T1000 (cell line): Measurements from ENCODE around the gene RRP9.

Experiments used
- DNase-seq: peaks from one replicate; lab custom pipeline; 2025; ENCODE audit warnings: mixed read lengths; lab: John Stamatoyannopoulos, UW

RRP9 gene

GRCh38 chr3:51971350-51971749, 29.6 kb upstream of the RRP9 start:
- no peak for DNase-seq

DNA sequence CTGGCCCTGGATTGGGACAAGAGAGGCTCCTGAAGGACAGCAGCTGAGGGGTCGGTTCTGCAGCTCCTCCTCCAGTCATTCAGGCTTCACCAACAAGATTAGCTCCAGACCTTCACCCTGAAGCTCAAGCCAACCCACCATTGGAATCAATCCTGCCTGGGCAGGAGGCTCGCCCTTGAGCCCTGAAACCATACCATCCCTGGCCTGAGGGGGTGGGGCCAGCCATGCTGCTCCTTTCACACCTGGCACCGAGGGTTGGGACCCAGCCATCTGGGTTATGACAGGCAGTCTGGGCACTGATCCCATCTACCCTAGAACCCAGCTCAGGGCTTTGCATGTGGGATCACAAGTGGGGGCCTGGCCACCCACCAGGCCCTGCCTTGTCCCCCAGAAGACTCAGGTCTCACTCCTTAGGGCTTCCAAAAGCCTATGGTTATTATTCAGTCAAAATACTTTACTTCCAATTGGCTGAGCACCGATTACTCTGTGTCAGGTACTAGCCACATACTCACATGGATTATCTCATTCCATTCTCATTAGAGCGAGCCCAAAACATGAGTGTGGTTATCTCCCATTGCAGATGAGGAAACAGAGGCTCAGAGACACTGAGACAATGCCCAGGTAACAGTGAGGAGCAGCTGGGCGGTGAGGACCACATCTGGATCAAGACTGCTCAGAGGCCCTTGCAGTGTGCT, 29.0 kb upstream of the RRP9 start:
- no peak for DNase-seq

DNA sequence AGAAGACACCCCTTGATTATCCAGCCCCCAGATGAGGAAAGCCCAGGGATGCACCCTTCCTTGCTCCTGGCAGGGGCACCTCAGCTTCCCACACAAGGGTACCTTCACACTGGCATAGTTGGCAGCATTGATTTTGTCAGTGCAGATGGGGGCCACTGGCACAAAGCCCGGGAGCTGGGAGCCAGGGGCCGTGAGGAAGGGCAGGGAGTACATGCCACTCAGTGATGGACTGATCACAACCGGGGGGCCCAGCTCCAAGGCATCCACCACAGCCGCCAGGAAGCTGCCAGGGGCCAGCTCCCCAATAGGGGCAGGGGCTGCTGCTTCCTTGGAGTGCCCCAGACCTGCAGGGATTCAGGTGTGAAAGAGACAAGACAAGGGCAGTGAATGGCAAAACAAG, 28.1 kb upstream of the RRP9 start:
- DNase-seq, result no peak

- DNase-seq, result no peak
Measured at GRCh38 chr3:51968883-51969678, 27.4 kb upstream of the RRP9 start.

DNA sequence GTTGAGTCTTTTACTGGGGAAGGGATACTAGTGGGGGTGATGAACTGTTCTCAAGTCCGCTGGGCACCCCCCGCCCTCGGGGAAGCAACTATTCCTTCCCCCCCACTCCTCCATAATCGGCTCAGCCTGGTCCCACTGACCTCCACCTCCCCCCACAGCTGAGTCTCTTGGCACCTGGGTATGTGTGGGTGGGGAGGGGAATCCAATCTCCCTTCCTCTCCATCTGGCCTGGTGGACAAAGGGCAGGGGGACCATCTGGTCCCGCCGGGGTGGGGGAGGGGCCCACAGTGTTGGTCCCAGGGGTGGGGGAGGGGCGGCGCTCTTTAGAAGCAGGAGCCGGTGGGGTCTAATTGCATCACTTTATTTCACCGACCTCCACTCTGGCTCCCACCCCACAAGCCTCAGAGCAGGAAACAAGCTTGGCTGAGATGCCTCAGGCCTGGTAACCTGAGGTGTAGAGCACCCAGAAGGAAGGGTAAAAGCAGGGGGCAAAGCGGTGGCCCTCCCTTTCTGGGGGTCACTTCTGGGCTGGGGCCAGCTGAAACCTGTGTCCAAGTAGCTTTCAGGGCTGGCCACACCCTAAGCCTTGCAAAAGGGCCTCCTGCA, 26.6 kb upstream of the RRP9 start:
- DNase-seq, result no peak

DNA sequence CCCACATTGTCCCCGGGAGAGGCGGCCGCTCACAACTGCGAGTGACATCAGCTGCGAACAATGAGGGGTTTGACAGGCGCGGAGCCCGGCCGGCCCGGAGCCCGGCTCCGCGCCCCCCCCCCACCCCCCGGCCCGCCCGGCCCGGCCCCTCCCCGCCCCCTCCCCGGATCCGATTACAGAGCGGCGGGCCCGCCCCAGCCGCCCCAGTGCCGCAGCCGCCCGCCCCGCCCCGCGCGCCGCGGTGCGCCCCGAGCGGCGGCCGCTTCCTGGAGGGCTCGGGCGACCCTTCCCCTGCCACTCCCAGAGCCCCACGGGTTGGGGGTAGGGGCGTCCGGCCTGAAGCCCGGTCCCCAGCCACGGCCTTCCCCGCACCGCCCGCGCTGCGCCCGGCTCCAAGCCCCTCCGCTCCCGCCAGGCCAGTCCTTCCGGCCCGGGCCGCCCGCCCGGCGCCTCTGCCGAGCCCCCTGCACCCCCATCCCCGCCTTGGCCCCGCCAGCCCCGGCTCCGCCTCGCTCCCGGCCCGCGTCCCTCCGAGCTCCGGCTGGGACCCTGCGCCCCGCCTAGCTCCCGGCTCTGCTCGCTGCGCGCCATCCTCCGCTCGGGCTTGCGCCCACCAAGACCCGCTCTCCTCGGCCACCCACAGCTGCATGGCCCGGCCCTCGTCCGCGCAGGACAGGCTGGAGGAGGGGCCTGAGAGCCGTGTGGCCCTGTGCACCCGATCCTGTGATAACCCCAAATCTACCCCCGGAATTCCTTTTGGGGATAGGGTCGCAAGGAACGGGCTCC, 25.9 kb upstream of the RRP9 start, which contains the start of gene PCBP4:
TSS of gene PCBP4 (minus strand) at position 71 of the 786 bp plus-strand sequence. CDS start 6,214 bp downstream, outside the sequence.
- no peak for DNase-seq

- DNase-seq, result no peak
Measured at GRCh38 chr3:51966922-51967383, 25.2 kb upstream of the RRP9 start.

DNA sequence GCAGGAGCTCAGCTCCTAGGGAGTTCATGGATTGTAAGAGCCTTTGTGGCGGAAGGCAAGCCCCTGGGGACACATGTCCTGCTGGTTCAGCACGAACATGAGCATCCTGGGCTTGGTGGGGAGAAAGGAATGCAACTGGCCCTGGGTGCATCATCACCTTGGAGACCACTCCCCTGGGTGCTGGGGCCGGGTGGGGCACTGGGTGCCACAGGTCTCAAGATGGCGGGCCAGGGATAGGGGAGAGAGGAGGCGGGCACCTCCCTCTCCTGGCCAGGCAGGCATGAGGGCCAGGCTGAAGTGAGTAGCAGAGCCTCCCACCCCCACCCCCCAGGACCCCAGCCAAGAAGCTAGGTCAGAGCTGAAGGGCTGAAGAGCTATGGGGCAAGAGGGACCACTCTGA, 24.8 kb upstream of the RRP9 start:
- DNase-seq, result no peak

DNA sequence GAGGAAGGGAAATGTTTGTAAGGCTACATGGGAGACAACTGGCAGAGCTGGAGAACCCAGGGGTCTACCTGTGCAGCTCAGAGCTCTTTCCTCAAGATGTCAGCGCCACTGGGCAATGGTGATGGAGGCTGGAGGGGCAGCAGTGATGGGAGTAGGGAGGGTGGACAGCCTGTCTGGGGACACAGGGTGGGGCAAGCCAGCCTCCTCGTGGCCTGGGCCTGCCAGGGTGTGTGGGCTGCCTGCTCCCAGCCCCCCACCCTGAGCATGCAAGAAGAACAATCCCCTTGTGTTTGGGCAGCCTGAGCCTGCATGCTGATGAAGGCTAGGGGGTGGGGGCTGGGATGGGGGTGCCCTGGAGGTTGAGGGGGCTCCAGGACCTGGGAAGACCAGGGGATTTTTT, 24.3 kb upstream of the RRP9 start:
- DNase-seq, result no peak

DNA sequence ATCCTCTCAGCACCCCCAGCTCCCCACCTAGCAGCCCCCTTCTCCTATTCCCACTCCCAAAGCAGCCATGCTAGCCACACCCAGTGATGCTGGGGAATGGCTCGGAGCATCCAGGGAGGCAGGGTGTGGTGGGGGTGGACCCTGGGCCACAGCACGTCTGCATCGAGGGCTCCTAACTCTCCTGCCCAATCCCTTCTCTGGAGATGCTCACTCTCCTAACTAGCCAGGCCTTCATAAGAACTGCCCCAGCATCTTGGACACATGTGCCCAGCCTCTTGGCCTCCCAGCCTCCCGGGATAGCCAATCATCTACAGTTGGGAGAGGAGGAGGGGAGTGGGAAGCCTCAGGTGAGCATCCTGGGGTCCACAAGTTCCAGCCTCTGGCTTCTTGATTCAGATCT, 22.8 kb upstream of the RRP9 start:
- DNase-seq, result no peak

DNA sequence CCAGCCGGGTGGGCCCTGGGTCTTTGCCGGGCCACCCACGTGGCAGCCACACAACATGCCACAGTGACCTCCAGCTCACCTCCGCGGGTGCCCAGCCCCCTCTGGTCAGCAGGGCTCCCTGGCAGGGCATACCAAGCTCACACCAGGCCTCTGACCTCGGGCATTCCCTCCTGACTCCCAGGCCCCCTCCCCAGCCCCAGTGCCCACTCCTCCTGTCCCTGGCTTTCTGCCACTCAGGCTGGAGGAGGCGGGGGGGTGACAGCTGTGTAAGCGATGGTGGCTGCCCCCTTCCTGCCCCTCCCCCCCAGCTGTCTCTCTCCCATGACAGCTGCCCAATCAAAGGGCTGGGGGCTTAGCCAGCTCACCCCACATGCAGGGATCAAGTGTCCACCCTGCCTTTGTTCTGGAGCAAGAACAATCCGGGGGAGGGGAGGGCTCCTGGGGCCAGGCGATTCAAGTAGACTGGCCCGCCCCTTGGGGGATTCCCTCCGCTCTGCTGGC, 22.3 kb upstream of the RRP9 start:
- no peak for DNase-seq

GRCh38 chr3:51962854-51963530, 21.3 kb upstream of the RRP9 start:
- no peak for DNase-seq

DNA sequence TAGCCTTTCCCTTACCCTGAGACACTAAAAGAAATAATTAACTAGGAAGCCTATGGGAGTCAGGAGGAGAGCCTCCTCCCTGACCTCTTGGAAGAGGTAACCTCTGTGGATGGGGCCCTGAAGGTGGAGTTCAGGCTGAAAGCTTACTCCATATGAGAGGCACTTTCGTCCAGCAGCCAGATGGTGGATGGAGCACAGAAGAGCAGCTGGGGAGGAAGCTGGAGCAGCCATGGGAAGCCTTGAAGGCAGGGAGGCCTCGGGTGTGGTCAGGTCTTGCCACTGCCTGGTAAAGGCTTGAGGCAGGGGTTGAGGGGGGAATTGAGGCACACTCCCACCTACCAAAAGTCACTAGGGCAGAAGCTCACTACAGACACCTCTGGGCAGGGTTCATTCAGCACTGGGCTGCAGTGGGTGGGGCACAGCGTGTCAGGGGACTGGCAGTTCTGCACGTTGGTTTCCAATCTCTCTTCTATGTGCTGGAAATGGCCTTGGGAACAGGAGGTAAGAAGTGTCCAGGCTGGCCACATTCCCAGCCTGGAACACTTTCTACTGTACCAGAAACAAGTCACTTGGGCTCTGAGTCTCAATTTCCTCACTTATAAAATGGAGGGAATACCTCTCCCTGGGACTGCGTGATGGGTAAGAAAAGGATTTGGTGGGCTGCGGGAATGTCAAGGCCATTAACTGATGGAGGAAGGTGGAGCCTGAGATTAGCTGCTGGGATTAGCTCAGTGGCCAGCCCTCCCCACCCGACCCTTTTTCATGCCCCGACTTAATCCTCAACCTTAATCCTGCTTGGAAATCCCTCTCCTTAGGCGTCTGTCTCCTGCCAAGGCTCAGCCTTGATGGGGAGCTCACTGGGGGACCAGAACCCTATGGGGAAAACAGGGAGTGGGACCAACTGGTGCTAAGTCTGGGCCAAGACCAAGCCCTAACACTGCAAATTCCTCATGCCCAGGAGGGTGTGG, 20.2 kb upstream of the RRP9 start:
- DNase-seq, result no peak

GRCh38 chr3:51961011-51961410, 19.3 kb upstream of the RRP9 start:
- no peak for DNase-seq

DNA sequence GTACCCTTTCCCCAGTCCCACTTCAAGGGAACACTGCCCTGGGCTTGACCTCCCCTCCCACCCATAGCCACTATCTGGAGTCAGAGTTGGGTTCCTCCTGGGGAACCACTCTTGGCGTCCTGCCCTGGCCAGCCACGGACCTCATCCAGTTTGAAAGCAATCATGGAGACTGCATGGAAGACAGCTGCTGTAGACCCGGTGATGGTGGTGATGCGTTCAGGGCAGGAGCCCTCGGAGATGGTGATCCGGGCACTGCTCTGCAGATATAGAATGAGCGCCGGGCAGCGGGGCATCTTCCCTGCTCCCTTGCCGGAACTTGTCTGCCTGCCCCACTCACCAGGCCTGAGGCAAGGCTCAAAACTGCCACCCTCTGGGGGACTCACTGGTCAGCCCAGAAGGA, 18.7 kb upstream of the RRP9 start:
- DNase-seq, result no peak

DNA sequence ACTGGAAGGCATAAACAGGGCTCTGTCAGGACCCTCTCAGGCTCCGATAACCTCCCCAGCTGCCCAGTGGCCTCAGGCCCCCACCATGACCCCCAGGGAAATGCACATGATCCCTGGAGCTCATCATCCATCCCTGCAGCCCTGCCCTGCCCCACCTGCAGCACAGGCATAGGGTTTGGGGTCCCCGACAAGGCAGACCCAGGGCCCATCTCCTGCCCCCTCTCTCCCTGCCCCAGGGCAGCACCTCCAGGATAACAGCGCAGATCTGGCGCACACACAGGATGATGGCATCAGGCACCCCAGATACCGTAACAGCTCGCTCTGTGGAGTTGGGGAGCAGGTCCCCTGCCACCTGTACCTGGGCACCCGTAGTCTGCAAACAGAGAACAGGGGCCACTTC, 17.9 kb upstream of the RRP9 start:
- no peak for DNase-seq

DNA sequence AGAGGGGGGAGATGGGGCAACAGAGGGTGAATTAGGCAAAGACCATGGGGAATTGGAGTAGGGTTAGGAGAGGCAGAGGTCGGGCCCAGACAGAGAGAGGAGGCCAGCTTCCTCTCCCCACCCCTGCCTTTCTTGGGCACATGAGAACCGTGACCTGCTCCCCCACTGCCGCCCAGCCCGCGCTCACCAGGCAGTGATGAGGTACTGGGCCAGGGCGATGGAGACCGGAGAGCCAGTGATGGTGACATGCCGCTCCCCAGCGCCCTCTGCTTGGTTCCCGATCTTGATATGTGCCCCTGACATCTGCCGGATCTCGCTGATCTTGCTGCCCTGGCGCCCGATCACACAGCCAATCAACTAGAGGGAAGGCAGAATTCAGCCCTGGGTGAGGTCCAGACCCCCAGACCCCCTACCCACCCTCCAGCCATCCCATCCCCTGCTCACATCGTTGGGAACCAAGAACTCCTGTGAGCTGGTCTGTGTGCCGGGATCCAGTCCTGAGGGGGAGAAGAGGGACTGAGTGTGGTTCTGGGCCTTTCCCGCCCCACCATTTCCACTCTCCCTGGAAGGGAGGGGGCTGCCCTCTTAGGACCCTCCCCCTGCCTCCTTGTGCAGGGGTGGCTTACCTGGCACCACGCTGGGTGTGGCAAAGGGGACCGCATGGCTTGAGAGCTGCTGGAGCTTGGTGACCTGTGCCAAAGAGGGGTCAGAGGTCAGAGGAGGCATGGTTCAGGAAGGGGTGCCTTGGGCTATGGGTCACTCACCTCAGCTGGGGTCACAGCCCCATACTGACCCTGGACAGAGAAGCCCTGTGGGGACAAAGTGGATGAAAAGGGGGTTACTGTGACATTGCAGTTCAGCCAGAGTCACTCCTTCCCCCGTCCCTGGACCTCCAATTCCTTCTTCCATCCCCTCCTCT, 17.2 kb upstream of the RRP9 start:
- DNase-seq, result no peak

GRCh38 chr3:51957520-51958205, 16.0 kb upstream of the RRP9 start:
- no peak for DNase-seq
